GM23338 (cell line): ENCODE data around the gene CDKAL1. TPM values are rescaled to one million over a fixed set of nuclear protein-coding genes. Genes with fewer than 3 reads are reported as not detected.

ENCODE experiments used
- ATAC-seq: fragments of 200-7000 bp; cut with Tn5 transposase; 3 replicates; pipeline ENCODE4 v1.9.1; 2020
- DNase-seq: peaks from one replicate; pipeline ENCODE4 v3.0.0-alpha.2; 2015; ENCODE audit warnings: low spot score
- H2AFZ ChIP-seq: fragments of 200-600 bp; sonication (generic); 2 replicates; pipeline ENCODE4 v1.8.0; 2016; ENCODE audit warnings: antibody characterized with exemption, mild to moderate bottlenecking, moderate library complexity
- H3F3A ChIP-seq: fragments of 200-600 bp; sonication (generic); replicated peaks from 2 replicates; pipeline ENCODE4 v1.8.0; 2017; ENCODE audit warnings: antibody characterized with exemption, mixed run types, low read depth
- H3K27ac ChIP-seq: fragments of 200-600 bp; sonication (generic); 2 replicates; pipeline ENCODE4 v1.6.1; 2016; ENCODE audit warnings: low read depth
- H3K27me3 ChIP-seq: fragments of 200-600 bp; sonication (generic); 2 replicates; pipeline ENCODE4 v1.8.0; 2016; ENCODE audit warnings: mild to moderate bottlenecking, mixed run types, moderate library complexity; ENCODE audit not compliant: insufficient read depth
- H3K36me3 ChIP-seq: fragments of 200-600 bp; sonication (generic); 2 replicates; pipeline ENCODE4 v1.8.0; 2016; ENCODE audit warnings: mild to moderate bottlenecking; ENCODE audit not compliant: insufficient read depth
- H3K4me1 ChIP-seq: fragments of 200-600 bp; sonication (generic); 2 replicates; pipeline ENCODE4 v1.8.0; 2016; ENCODE audit warnings: mild to moderate bottlenecking, moderate library complexity; ENCODE audit not compliant: insufficient read depth
- H3K4me2 ChIP-seq: fragments of 200-600 bp; sonication (generic); 2 replicates; pipeline ENCODE4 v1.7.1; 2017; ENCODE audit warnings: mixed run types
- H3K4me3 ChIP-seq: fragments of 200-600 bp; sonication (generic); 2 replicates; pipeline ENCODE4 v1.6.1; 2016; ENCODE audit warnings: mixed run types
- H3K79me2 ChIP-seq: fragments of 200-600 bp; sonication (generic); replicated peaks from 2 replicates; pipeline ENCODE4 v1.8.0; 2017; ENCODE audit warnings: mild to moderate bottlenecking; ENCODE audit not compliant: insufficient read depth
- H3K9me2 ChIP-seq: fragments of 200-600 bp; sonication (generic); 2 replicates; pipeline ENCODE4 v1.8.0; 2017; ENCODE audit not compliant: insufficient read depth
- H4K20me1 ChIP-seq: fragments of 200-600 bp; sonication (generic); replicated peaks from 2 replicates; pipeline ENCODE4 v1.8.0; 2017; ENCODE audit warnings: mild to moderate bottlenecking; ENCODE audit not compliant: insufficient read depth
- H3K27ac Mint-ChIP-seq: 2 replicates; pipeline ENCODE4 v1.8.0; 2020; ENCODE audit warnings: inconsistent platforms, mild to moderate bottlenecking, moderate library complexity, mixed read lengths
- H3K27me3 Mint-ChIP-seq: 3 replicates; pipeline ENCODE4 v1.8.0; 2022; ENCODE audit warnings: low read depth, mild to moderate bottlenecking, moderate library complexity, mixed read lengths, inconsistent platforms; ENCODE audit not compliant: insufficient read depth, poor library complexity
- H3K36me3 Mint-ChIP-seq: 3 replicates; pipeline ENCODE4 v1.8.0; 2021; ENCODE audit warnings: low read depth, mild to moderate bottlenecking, inconsistent platforms, moderate library complexity, mixed read lengths
- H3K4me1 Mint-ChIP-seq: 3 replicates; pipeline ENCODE4 v1.8.0; 2020; ENCODE audit warnings: mild to moderate bottlenecking, inconsistent platforms, mixed read lengths
- H3K4me3 Mint-ChIP-seq: 3 replicates; pipeline ENCODE4 v1.8.0; 2021; ENCODE audit warnings: moderate library complexity, mild to moderate bottlenecking, inconsistent platforms, mixed read lengths
- H3K9me3 Mint-ChIP-seq: 3 replicates; pipeline ENCODE4 v1.8.0; 2020; ENCODE audit warnings: moderate library complexity, mild to moderate bottlenecking, inconsistent platforms, mixed read lengths
- CREB1 ChIP-seq: fragments of 250-450 bp; sonication (Bioruptor Pico); IDR thresholded peaks from 2 replicates; pipeline ENCODE4 v1.5.0; 2020; ENCODE audit warnings: low read depth, mild to moderate bottlenecking, moderate library complexity
- CTCF ChIP-seq, 2 experiments: fragments of 200-600 bp in 1 of 2; sonication (generic) in 1 of 2; conservative IDR thresholded peaks; 2 replicates each; pipeline versions ENCODE4 v1.5.1 to v1.6.1; 2016 to 2017; ENCODE audit warnings: antibody characterized with exemption in 2 of 2, low read depth in 2 of 2, mild to moderate bottlenecking in 2 of 2, moderate library complexity in 1 of 2
- ETS1 ChIP-seq: IDR thresholded peaks from 2 replicates; pipeline ENCODE4 v1.6.1; 2016; ENCODE audit warnings: antibody characterized with exemption
- EZH2 ChIP-seq: fragments of 200-600 bp; sonication (generic); IDR thresholded peaks from one replicate; pipeline ENCODE4 v1.8.0; 2017; ENCODE audit warnings: antibody characterized with exemption, mild to moderate bottlenecking, low read depth; ENCODE audit not compliant: unreplicated experiment
- JUNB ChIP-seq: IDR thresholded peaks from one replicate; pipeline ENCODE4 v1.6.1; 2016; ENCODE audit warnings: antibody characterized with exemption; ENCODE audit not compliant: unreplicated experiment
- POLR2AphosphoS5 ChIP-seq: IDR thresholded peaks from 2 replicates; pipeline ENCODE4 v1.6.1; 2016; ENCODE audit warnings: antibody characterized with exemption, low read depth
- STAT1 ChIP-seq: IDR thresholded peaks from one replicate; pipeline ENCODE4 v1.6.1; 2016; ENCODE audit warnings: antibody characterized with exemption; ENCODE audit not compliant: unreplicated experiment
- polyA plus RNA-seq: library from polyadenylated mRNA; unstranded; fragments of >200 nt; fragmentation: Nextera tagmentation; extraction: Ambion mirVana; gene quantifications from 2 replicates; pipeline ENCODE4 v1.2.1, GENCODE V29; 2016
- total RNA-seq: library from RNA; depleted of rRNA; stranded (reverse); fragments of >200 nt; shearing (Covaris generic); gene quantifications from 2 replicates; pipeline ENCODE4 v1.2.3, GENCODE V29; 2014
- TF ChIP-seq, protein P1 (sequence below): IDR thresholded peaks from one replicate; pipeline ENCODE4 v1.6.1; 2018; ENCODE audit warnings: antibody characterized with exemption; ENCODE audit not compliant: unreplicated experiment

CDKAL1 gene
- total and polyA plus RNA-seq, 2 experiments from 2014 or later = 17.8 to 35.0 TPM

GRCh38 chr6:20909621-20910020, 375.4 kb downstream of the CDKAL1 start (continued):
- no peak for TF ChIP-seq CTCF (conservative IDR thresholded peaks at IDR 0.05; ENCODE audit: low read depth in 2 of 2)
- TF ChIP-seq, protein P1, sequence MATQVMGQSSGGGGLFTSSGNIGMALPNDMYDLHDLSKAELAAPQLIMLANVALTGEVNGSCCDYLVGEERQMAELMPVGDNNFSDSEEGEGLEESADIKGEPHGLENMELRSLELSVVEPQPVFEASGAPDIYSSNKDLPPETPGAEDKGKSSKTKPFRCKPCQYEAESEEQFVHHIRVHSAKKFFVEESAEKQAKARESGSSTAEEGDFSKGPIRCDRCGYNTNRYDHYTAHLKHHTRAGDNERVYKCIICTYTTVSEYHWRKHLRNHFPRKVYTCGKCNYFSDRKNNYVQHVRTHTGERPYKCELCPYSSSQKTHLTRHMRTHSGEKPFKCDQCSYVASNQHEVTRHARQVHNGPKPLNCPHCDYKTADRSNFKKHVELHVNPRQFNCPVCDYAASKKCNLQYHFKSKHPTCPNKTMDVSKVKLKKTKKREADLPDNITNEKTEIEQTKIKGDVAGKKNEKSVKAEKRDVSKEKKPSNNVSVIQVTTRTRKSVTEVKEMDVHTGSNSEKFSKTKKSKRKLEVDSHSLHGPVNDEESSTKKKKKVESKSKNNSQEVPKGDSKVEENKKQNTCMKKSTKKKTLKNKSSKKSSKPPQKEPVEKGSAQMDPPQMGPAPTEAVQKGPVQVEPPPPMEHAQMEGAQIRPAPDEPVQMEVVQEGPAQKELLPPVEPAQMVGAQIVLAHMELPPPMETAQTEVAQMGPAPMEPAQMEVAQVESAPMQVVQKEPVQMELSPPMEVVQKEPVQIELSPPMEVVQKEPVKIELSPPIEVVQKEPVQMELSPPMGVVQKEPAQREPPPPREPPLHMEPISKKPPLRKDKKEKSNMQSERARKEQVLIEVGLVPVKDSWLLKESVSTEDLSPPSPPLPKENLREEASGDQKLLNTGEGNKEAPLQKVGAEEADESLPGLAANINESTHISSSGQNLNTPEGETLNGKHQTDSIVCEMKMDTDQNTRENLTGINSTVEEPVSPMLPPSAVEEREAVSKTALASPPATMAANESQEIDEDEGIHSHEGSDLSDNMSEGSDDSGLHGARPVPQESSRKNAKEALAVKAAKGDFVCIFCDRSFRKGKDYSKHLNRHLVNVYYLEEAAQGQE = no peak
- no peak for TF ChIP-seq JUNB

DNA sequence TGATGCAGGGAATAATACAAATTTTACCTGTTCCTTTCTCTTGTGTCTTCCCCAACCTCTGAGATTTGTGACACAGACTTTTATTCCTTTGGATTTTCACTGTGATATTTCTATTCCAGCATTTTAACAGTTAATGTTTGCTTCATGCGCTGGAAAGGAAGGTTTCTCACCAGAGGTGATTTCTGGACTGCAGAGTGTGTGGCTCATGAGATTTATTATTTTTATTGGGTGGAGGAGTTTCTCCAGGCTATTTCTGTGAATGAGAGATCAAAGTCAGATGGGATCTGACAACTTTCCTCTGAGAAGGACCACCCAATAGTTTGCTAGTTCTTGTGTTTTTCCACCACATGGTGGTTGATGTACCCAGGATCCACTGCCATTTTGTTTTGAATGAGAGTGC, 377.5 kb downstream of the CDKAL1 start:
- ATAC-seq = no peak
- Histone ChIP-seq H3F3A (no peaks in the 10 kb centered on the region), H3K4me3 (no peak overlapping the region), H2AFZ (no peak overlapping the region), H3K79me2 (no peaks in the 10 kb centered on the region), H3K4me1 (peaks cover 13% of the 10 kb centered on the region), H3K27me3 (no peaks in the 10 kb centered on the region), H4K20me1 (no peaks in the 10 kb centered on the region), H3K4me2 (no peak overlapping the region), H3K9me2 (peaks cover 5% of the 10 kb centered on the region; the same call in 1 of the 2 replicates), H3K36me3 (peaks cover 4% of the 10 kb centered on the region), H3K27ac (no peak overlapping the region)
- H3K4me3 Mint-ChIP-seq = no peak overlapping the region
- TF ChIP-seq EZH2 = no peak
- H3K27ac Mint-ChIP-seq = no peak overlapping the region
- H3K9me3 Mint-ChIP-seq = peaks cover 26% of the 10 kb centered on the region
- peaks cover 35% of the 10 kb centered on the region for H3K36me3 Mint-ChIP-seq
- peaks cover 17% of the 10 kb centered on the region for H3K4me1 Mint-ChIP-seq
- no peak for DNase-seq
- no peaks in the 10 kb centered on the region for H3K27me3 Mint-ChIP-seq

DNA sequence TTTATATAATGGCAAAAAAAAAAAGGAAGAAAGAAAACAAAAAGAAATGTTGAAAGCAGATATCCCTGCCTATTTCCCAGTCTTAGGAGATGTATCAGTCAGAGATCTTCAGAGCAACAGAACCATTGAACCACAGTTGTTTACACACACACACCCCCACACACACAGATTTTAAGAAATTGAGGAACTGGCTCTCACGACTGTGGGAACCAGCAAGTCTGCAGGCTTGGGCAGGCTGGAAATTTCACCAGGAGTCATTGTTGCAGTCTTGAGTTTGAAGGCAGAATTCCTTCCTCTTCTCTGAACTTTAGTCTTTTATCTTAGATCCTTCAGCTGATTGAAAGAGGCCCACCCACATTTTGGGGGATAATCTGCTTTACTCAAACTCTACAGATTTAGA, 380.9 kb downstream of the CDKAL1 start:
- Histone ChIP-seq H2AFZ (no peak overlapping the region), H3K27ac (no peak overlapping the region), H3K36me3 (peaks cover 4% of the 10 kb centered on the region), H3F3A (no peaks in the 10 kb centered on the region), H4K20me1 (no peaks in the 10 kb centered on the region), H3K4me1 (peaks cover 28% of the 10 kb centered on the region), H3K79me2 (no peaks in the 10 kb centered on the region), H3K4me2 (no peak overlapping the region), H3K9me2 (peaks cover 5% of the 10 kb centered on the region; the same call in 1 of the 2 replicates), H3K4me3 (no peak overlapping the region), H3K27me3 (no peaks in the 10 kb centered on the region)
- ATAC-seq = no peak
- Mint-ChIP-seq H3K27me3 (no peaks in the 10 kb centered on the region), H3K4me1 (peaks cover 33% of the 10 kb centered on the region; the same call in 2 of the 3 replicates), H3K27ac (no peak overlapping the region), H3K9me3 (peaks cover 26% of the 10 kb centered on the region), H3K36me3 (peaks cover 35% of the 10 kb centered on the region), H3K4me3 (no peak overlapping the region)
- no peak for DNase-seq
- no peak for TF ChIP-seq ETS1
- no peak for TF ChIP-seq JUNB
- TF ChIP-seq, protein P1 = no peak
- TF ChIP-seq POLR2AphosphoS5 = no peak
- no peak for TF ChIP-seq STAT1
- TF ChIP-seq CREB1 (CRISPR knock-in tag) = no peak
- no peak for TF ChIP-seq EZH2
